MM.1S (cell line): Measurements from ENCODE around the gene PRG3.

ENCODE experiments used
- DNase-seq: peaks from one replicate; pipeline ENCODE4 v3.0.0-alpha.2; 2015
- H2AFZ ChIP-seq: fragments of 300-600 bp; sonication (generic); 2 replicates; pipeline ENCODE4 v1.6.0; 2016; ENCODE audit warnings: antibody characterized with exemption, low read length
- H3F3A ChIP-seq: fragments of 300-600 bp; sonication (generic); 2 replicates; pipeline ENCODE4 v1.6.1; 2016; ENCODE audit warnings: mild to moderate bottlenecking, antibody characterized with exemption, low read length, moderate library complexity, mixed read lengths; ENCODE audit not compliant: insufficient read depth
- H3K27ac ChIP-seq: fragments of 300-600 bp; sonication (generic); 2 replicates; pipeline ENCODE4 v1.5.1; 2016; ENCODE audit warnings: mild to moderate bottlenecking, low read length
- H3K27me3 ChIP-seq: fragments of 300-600 bp; sonication (generic); replicated peaks from 2 replicates; pipeline ENCODE4 v1.6.0; 2016; ENCODE audit warnings: low read length; ENCODE audit not compliant: insufficient read depth
- H3K36me3 ChIP-seq: fragments of 300-600 bp; sonication (generic); replicated peaks from 2 replicates; pipeline ENCODE4 v1.6.1; 2016; ENCODE audit warnings: mild to moderate bottlenecking, low read length, mixed read lengths; ENCODE audit not compliant: insufficient read depth
- H3K4me1 ChIP-seq: fragments of 300-600 bp; sonication (generic); 2 replicates; pipeline ENCODE4 v1.6.1; 2016; ENCODE audit warnings: low read length, mixed read lengths
- H3K4me2 ChIP-seq: fragments of 300-600 bp; sonication (generic); 2 replicates; pipeline ENCODE4 v1.6.0; 2016; ENCODE audit warnings: low read depth, low read length
- H3K4me3 ChIP-seq: fragments of 300-600 bp; sonication (generic); 2 replicates; pipeline ENCODE4 v1.5.1; 2016; ENCODE audit warnings: low read length, mixed read lengths
- H3K79me2 ChIP-seq: fragments of 300-600 bp; sonication (generic); 2 replicates; pipeline ENCODE4 v1.6.1; 2016; ENCODE audit warnings: mixed run types, low read length, mixed read lengths
- H3K9ac ChIP-seq: fragments of 300-600 bp; sonication (generic); 2 replicates; pipeline ENCODE4 v1.6.1; 2016; ENCODE audit warnings: low read length, mixed read lengths
- H3K9me2 ChIP-seq: fragments of 300-600 bp; sonication (generic); replicated peaks from 2 replicates; pipeline ENCODE4 v1.6.1; 2016; ENCODE audit warnings: mild to moderate bottlenecking, low read length, mixed read lengths; ENCODE audit not compliant: insufficient read depth
- H3K9me3 ChIP-seq: fragments of 300-600 bp; sonication (generic); replicated peaks from 2 replicates; pipeline ENCODE4 v1.6.1; 2016; ENCODE audit warnings: mild to moderate bottlenecking, low read length, mixed read lengths; ENCODE audit not compliant: insufficient read depth
- H4K20me1 ChIP-seq: fragments of 300-600 bp; sonication (generic); 2 replicates; pipeline ENCODE4 v1.6.1; 2016; ENCODE audit warnings: mild to moderate bottlenecking, low read length, moderate library complexity, mixed read lengths; ENCODE audit not compliant: insufficient read depth
- EZH2 ChIP-seq: fragments of 300-600 bp; sonication (generic); optimal IDR thresholded peaks from 2 replicates; pipeline ENCODE3; 2017; ENCODE audit warnings: low read depth, mild to moderate bottlenecking, antibody characterized with exemption, low read length, mixed read lengths
- EZH2phosphoT487 ChIP-seq: fragments of 300-600 bp; sonication (generic); IDR thresholded peaks from 2 replicates; pipeline ENCODE4 v1.6.1; 2018; ENCODE audit warnings: antibody characterized with exemption, low read length
- TF ChIP-seq, protein P1 (sequence below): fragments of 300-600 bp; sonication (generic); IDR thresholded peaks from 2 replicates; pipeline ENCODE4 v1.5.1; 2016; ENCODE audit warnings: antibody characterized with exemption, low read length, mixed read lengths

The PRG3 gene

DNA sequence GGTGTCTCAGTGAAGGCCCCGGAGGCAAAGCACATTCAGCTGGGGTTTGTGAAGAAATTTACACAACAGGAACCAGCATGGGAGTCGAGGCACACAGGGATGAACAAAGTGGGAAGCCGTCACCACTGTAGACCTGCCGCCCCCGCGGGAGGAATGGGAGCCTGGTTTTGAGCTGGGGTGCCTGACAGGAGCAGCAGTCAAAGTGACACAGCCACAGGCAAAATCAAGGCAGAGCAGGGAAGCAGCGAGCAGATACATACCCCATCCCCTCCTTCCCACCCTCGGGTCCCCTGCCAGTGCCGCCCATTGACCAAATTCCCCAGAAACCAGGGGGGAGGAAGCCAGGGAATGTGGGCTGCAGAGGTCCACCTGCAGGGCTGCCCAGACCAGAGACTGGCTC, 22.0 kb downstream of the PRG3 start:
- Histone ChIP-seq H3K79me2 (no peaks in the 10 kb centered on the region), H3K4me1 (no peaks in the 10 kb centered on the region), H4K20me1 (no peaks in the 10 kb centered on the region), H3K4me3 (no peak overlapping the region), H3F3A (no peaks in the 10 kb centered on the region), H3K27ac (no peak overlapping the region), H3K36me3 (no peaks in the 10 kb centered on the region), H3K9me3 (no peaks in the 10 kb centered on the region), H3K9me2 (no peaks in the 10 kb centered on the region), H3K27me3 (no peaks in the 10 kb centered on the region), H3K9ac (no peak overlapping the region), H3K4me2 (no peak overlapping the region), H2AFZ (no peak overlapping the region)
- no peak for TF ChIP-seq EZH2phosphoT487
- TF ChIP-seq, protein P1, sequence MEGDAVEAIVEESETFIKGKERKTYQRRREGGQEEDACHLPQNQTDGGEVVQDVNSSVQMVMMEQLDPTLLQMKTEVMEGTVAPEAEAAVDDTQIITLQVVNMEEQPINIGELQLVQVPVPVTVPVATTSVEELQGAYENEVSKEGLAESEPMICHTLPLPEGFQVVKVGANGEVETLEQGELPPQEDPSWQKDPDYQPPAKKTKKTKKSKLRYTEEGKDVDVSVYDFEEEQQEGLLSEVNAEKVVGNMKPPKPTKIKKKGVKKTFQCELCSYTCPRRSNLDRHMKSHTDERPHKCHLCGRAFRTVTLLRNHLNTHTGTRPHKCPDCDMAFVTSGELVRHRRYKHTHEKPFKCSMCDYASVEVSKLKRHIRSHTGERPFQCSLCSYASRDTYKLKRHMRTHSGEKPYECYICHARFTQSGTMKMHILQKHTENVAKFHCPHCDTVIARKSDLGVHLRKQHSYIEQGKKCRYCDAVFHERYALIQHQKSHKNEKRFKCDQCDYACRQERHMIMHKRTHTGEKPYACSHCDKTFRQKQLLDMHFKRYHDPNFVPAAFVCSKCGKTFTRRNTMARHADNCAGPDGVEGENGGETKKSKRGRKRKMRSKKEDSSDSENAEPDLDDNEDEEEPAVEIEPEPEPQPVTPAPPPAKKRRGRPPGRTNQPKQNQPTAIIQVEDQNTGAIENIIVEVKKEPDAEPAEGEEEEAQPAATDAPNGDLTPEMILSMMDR, result no peak
- no peak for TF ChIP-seq EZH2
- no peak for DNase-seq

DNA sequence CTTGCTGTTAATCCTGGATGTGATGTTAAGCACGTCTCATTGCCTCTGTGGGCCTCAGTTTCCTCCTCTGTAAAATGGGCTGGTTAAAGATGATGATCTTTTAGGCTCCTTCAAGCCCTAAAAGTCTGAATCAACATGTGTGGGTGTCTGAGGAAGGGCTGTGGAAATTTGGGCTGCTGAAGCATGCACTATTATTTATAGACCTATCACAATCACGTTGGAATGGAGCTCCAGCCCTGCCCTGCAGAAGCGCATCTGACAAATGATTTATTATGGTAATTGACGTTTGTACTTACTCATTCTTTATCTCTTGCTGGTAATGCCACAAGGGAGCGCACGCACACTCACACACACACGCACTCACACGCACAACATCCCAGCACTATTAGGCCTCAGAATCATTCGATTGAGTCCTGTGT, 22.4 kb downstream of the PRG3 start:
- Histone ChIP-seq H3K9me2 (no peaks in the 10 kb centered on the region), H3K4me3 (no peak overlapping the region), H3K9ac (no peak overlapping the region), H2AFZ (no peak overlapping the region), H3K27me3 (no peaks in the 10 kb centered on the region), H3K4me2 (no peak overlapping the region), H3K79me2 (no peaks in the 10 kb centered on the region), H3K27ac (no peak overlapping the region), H3K9me3 (no peaks in the 10 kb centered on the region), H3F3A (no peaks in the 10 kb centered on the region), H3K36me3 (no peaks in the 10 kb centered on the region), H3K4me1 (no peaks in the 10 kb centered on the region), H4K20me1 (no peaks in the 10 kb centered on the region)
- TF ChIP-seq, protein P1, result no peak
- TF ChIP-seq EZH2phosphoT487 (no peak), EZH2 (no peak)
- DNase-seq, result no peak

- Histone ChIP-seq H3K79me2 (no peaks in the 10 kb centered on the region), H3K9me3 (no peaks in the 10 kb centered on the region), H3K9me2 (no peaks in the 10 kb centered on the region), H3F3A (no peaks in the 10 kb centered on the region), H3K4me2 (no peak overlapping the region), H3K9ac (no peak overlapping the region), H3K27me3 (no peaks in the 10 kb centered on the region), H4K20me1 (no peaks in the 10 kb centered on the region), H3K4me3 (no peak overlapping the region), H2AFZ (no peak overlapping the region), H3K27ac (no peak overlapping the region), H3K36me3 (no peaks in the 10 kb centered on the region), H3K4me1 (no peaks in the 10 kb centered on the region)
- DNase-seq, result no peak
- no peak for TF ChIP-seq EZH2phosphoT487
- TF ChIP-seq EZH2, result no peak
- TF ChIP-seq, protein P1, result no peak
Measured at GRCh38 chr11:57357856-57358255, 23.1 kb downstream of the PRG3 start.
